Tibial artery (tissue), 4 donors: ENCODE results near the gene GPATCH2L.

Experiments
- DNase-seq, 2 donors: peaks; one replicate each; pipeline ENCODE4 v3.0.0-alpha.2; 2019
- H3K27ac ChIP-seq, 2 donors: fragments of 200-600 bp; sonication (generic) in 1 of 2; 1 replicate in 1 of 2; 2 replicates in 1 of 2; pipeline ENCODE4 v1.5.1; 2018 to 2019; ENCODE audit warnings: mild to moderate bottlenecking in 1 of 2
- H3K27me3 ChIP-seq, 2 donors: fragments of 200-600 bp; sonication (generic) in 1 of 2; one replicate each; pipeline versions ENCODE4 v1.5.1 to v1.6.0; 2016 to 2019
- H3K36me3 ChIP-seq, 3 donors: fragments of 200-600 bp; sonication (generic) in 2 of 3; one replicate each; pipeline ENCODE4 v1.5.1; 2016 to 2019; ENCODE audit warnings: mild to moderate bottlenecking in 2 of 3
- H3K4me1 ChIP-seq, 4 donors: fragments of 200-600 bp; sonication (generic) in 2 of 4; 1 replicate in 3 of 4; 2 replicates in 1 of 4; pipeline ENCODE4 v1.5.1; 2016 to 2019
- H3K4me3 ChIP-seq, 2 donors: fragments of 200-600 bp; sonication (generic) in 1 of 2; 1 replicate in 1 of 2; 2 replicates in 1 of 2; pipeline ENCODE4 v1.5.1; 2018 to 2019; ENCODE audit warnings: mild to moderate bottlenecking in 2 of 2
- H3K9me3 ChIP-seq, 3 donors: fragments of 200-600 bp; sonication (generic) in 1 of 3; one replicate each; pipeline ENCODE4 v1.5.1; 2016 to 2019
- CTCF ChIP-seq, 2 experiments: fragments of 200-600 bp in 1 of 2; fragments of 450-650 bp in 1 of 2; IDR thresholded peaks; one replicate each; pipeline ENCODE4 v1.5.1; 2017 to 2019; ENCODE audit warnings: antibody characterized with exemption in 2 of 2, mild to moderate bottlenecking in 1 of 2, moderate library complexity in 1 of 2
- intact Hi-C: fragments of 100-400 bp; cut with DNase I; formaldehyde crosslinking; loops from one replicate; pipeline ENCODE4 v1.15.0; 2023; ENCODE audit warnings: low total_unique reads

GPATCH2L gene

DNA sequence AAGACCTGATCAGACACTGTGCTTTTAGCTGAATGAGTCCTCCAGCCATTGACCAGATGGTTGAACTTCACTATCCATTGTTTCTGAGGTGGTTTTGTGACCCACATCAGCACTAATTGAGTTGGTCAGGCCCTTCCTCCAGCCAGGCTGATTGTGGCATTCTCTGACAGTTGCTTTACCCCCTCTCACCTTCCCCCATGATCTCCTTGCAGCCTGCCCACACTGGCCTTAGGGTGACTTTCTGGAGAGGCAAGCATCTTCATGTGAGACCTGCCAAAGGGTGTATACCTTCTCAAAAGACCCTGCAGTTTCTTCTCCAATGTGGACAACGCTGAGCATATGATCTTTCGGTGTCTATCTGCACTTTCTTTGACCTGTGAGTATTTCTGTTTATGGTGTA lies 83.9 kb downstream of the GPATCH2L start:
- no peaks in the 10 kb centered on the region for H3K27me3 ChIP-seq
- DNase-seq: no peak
- H3K36me3 ChIP-seq: peaks cover 0 to 15% (median 5%) of the 10 kb centered on the region in 3 donors
- H3K27ac ChIP-seq: no peak overlapping the region
- no peak for TF ChIP-seq CTCF (IDR thresholded peaks at IDR 0.05)
- no peaks in the 10 kb centered on the region for H3K4me1 ChIP-seq
- intact Hi-C loops: no loop called here
- H3K9me3 ChIP-seq: no peaks in the 10 kb centered on the region
- no peak overlapping the region for H3K4me3 ChIP-seq

DNA sequence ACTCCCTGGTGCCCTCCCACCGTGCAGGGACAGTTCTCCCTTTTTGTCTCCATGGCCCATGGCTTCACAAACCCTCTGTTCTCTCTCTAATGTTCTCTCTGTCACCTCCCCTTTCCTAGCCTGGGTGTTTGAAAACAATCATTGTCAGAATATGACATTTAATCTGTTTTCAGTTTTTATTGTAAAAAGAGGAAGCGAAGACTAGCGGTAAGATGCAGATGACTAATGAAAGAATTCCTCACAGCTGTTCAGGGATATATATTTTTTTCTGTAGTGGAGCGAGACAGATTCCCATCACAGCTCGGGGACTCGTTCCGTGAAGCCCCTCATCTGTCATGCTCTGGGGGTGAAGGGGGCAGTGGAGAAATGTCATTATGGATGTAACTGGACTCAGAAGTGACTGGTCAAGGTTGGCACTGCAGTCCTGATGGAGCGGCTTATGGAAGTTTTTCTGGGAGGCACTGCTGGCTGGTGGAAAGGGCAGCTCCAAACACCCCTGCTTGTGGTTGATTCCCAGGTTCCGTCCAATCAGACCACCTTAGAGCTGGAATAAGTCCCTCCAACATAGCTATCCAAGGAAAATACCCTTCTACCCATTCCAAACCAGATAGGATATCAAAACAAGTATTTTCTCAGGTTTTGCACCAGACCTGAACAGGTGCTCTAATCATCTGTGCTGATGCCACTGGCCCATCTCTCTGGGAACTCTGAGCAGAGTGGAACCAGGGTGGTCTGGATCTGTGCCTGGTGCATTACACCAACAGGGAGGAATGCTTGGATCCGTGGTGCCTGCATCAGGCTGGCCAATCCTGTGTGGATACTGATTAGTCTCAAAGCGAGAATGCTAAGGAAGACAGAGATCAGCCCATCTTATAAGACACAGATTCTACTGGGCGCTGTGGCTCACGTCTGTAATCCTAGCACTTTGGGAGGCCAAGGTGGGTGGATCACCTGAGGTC lies 84.7 kb downstream of the GPATCH2L start:
- no peak for TF ChIP-seq CTCF (IDR thresholded peaks at IDR 0.05)
- Histone ChIP-seq H3K4me1 (no peaks in the 10 kb centered on the region), H3K27ac (no peak overlapping the region), H3K4me3 (no peak overlapping the region), H3K27me3 (no peaks in the 10 kb centered on the region), H3K9me3 (peaks cover 0 to 4% (median 0%) of the 10 kb centered on the region in 3 donors), H3K36me3 (peaks cover 0 to 15% (median 5%) of the 10 kb centered on the region in 3 donors)
- intact Hi-C loops: no loop called here
- no peak for DNase-seq

DNA sequence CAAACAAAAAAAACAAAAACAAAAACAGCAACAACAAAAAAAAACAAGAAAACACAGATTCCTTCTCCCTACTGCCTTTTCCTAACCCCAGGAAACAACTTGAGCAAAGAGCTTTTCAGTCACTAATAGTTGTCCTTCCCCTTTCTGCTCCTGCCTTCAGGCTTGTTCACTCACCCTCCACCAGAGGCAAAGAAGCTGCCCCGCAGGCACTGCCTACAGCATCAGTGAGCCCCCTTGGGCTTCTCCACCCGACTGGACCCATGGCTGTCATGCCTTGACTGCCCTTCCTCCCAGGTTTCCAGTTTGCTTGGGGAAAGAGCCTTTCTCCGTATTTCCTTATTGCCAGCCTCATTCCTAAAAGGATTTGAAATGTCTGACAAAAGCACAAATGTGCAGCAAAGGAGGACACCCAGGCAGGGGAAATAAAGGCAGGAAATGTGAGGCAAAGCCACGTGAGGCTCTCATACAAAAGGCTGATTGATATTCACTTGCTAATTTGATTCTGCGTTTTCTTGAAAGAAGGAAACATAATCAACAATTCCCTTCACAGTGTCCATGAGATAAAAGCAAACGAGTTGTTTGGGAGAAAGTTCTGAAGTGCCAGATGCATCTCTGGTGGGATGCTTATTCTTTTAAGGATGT lies 85.7 kb downstream of the GPATCH2L start:
- Histone ChIP-seq H3K4me1 (no peaks in the 10 kb centered on the region), H3K4me3 (no peak overlapping the region), H3K27me3 (no peaks in the 10 kb centered on the region), H3K36me3 (peaks cover 0 to 15% (median 5%) of the 10 kb centered on the region in 3 donors), H3K9me3 (peaks cover 0 to 7% (median 0%) of the 10 kb centered on the region in 3 donors), H3K27ac (no peak overlapping the region)
- intact Hi-C loops: no loop called here
- TF ChIP-seq CTCF (IDR thresholded peaks at IDR 0.05): no peak
- no peak for DNase-seq

DNA sequence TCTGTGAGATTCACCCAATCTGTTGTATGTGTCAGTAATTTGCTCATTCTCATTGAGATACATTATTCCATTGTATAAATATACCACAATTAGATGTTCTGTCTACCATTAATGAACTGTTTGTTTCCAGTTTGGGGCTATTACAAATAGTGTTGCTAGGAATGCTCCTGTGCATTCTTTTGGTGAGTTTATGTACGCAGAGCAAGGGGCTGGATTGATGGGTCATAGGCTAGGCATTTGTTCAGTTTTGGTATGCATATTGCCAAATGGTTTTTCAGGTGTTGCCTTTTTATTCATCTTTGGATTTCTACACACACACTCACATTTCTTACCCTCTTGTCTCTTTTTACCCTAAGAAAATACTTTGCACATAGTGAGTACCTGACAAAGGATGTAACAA lies 93.4 kb downstream of the GPATCH2L start:
- intact Hi-C loops: no loop called here
- H3K9me3 ChIP-seq: peaks cover 0 to 12% (median 0%) of the 10 kb centered on the region in 3 donors
- no peak overlapping the region for H3K27ac ChIP-seq
- DNase-seq: no peak
- no peaks in the 10 kb centered on the region for H3K27me3 ChIP-seq
- no peak overlapping the region for H3K4me3 ChIP-seq
- no peaks in the 10 kb centered on the region for H3K4me1 ChIP-seq
- H3K36me3 ChIP-seq: no peaks in the 10 kb centered on the region
- no peak for TF ChIP-seq CTCF (IDR thresholded peaks at IDR 0.05)

GRCh38 chr14:76250302-76250701 lies 98.6 kb downstream of the GPATCH2L start:
- no peak overlapping the region for H3K27ac ChIP-seq
- H3K9me3 ChIP-seq: no peaks in the 10 kb centered on the region
- H3K4me3 ChIP-seq: no peak overlapping the region
- intact Hi-C loops: no loop called here
- TF ChIP-seq CTCF (IDR thresholded peaks at IDR 0.05): no peak
- no peak for DNase-seq
- no peaks in the 10 kb centered on the region for H3K4me1 ChIP-seq
- no peaks in the 10 kb centered on the region for H3K36me3 ChIP-seq
- H3K27me3 ChIP-seq: no peaks in the 10 kb centered on the region
